Kidney glomerular epithelial cell (primary cell): ENCODE data around the gene ZNF585A.
"Not testable (repeated sequence)": the region's sequence is repeated elsewhere in the genome, so short reads cannot be mapped to it uniquely, and the experiment has no call there.

Experiments
- DNase-seq: peaks from one replicate; lab custom pipeline; 2025; lab: John Stamatoyannopoulos, UW

The ZNF585A gene

GRCh38 chr19:37172368-37173366, at the start of gene ZNF585A:
TSS of gene ZNF585A (minus strand) at chr19:37172695. CDS start at chr19:37169910, 2,785 bp downstream.
- peak; percentile 98 for DNase-seq

- DNase-seq: no peak
Measured at GRCh38 chr19:37221136-37221535, 48.6 kb upstream of the ZNF585A start.

GRCh38 chr19:37220383-37220782, 47.9 kb upstream of the ZNF585A start:
- no peak for DNase-seq

- DNase-seq: no peak
Measured at GRCh38 chr19:37218592-37218935, 46.1 kb upstream of the ZNF585A start.

- DNase-seq: peak; percentile 92
Measured at GRCh38 chr19:37217775-37218591, 45.5 kb upstream of the ZNF585A start, which contains the start of gene ZNF383. TSS of gene ZNF383 (plus strand) at chr19:37218214. CDS start at chr19:37230454, 12,240 bp downstream.

- DNase-seq: no peak
Measured at GRCh38 chr19:37217480-37217774, 44.9 kb upstream of the ZNF585A start.

- DNase-seq: no peak
Measured at GRCh38 chr19:37197768-37198167, 25.3 kb upstream of the ZNF585A start.

GRCh38 chr19:37197115-37197514, 24.6 kb upstream of the ZNF585A start:
- not testable (repeated sequence) for DNase-seq

- not testable (repeated sequence) for DNase-seq
Measured at GRCh38 chr19:37195248-37195647, 22.8 kb upstream of the ZNF585A start.

- DNase-seq: not testable (repeated sequence)
Measured at GRCh38 chr19:37186071-37186470, 13.6 kb upstream of the ZNF585A start.

GRCh38 chr19:37165635-37166034, 6.9 kb downstream of the ZNF585A start:
- DNase-seq: no peak

- no peak for DNase-seq
Measured at GRCh38 chr19:37160153-37160552, 12.3 kb downstream of the ZNF585A start.

GRCh38 chr19:37148214-37148613, 24.3 kb downstream of the ZNF585A start:
- no peak for DNase-seq

GRCh38 chr19:37136111-37136510, 36.4 kb downstream of the ZNF585A start:
- no peak for DNase-seq

- no peak for DNase-seq
Measured at GRCh38 chr19:37128821-37129177, 43.7 kb downstream of the ZNF585A start.

- DNase-seq: no peak
Measured at GRCh38 chr19:37127999-37128820, 44.3 kb downstream of the ZNF585A start.

- DNase-seq: not testable (repeated sequence)
Measured at GRCh38 chr19:37122093-37122492, 50.4 kb downstream of the ZNF585A start.

- DNase-seq: no peak
Measured at GRCh38 chr19:37114001-37114400, 58.5 kb downstream of the ZNF585A start.

- DNase-seq: not testable (repeated sequence)
Measured at GRCh38 chr19:37111753-37112152, 60.7 kb downstream of the ZNF585A start.

GRCh38 chr19:37104135-37104534, 68.4 kb downstream of the ZNF585A start:
- not testable (repeated sequence) for DNase-seq

- DNase-seq: no peak
Measured at GRCh38 chr19:37098570-37098969, 73.9 kb downstream of the ZNF585A start.

GRCh38 chr19:37095859-37096258, 76.6 kb downstream of the ZNF585A start:
- DNase-seq: peak; percentile 7
